ENCODE results near the gene PCSK5.

The PCSK5 gene

GRCh38 chr9:75967556-75967955 is 77.1 kb downstream of the PCSK5 start:
- no peak for DNase-seq

GRCh38 chr9:75974016-75974766 is 83.7 kb downstream of the PCSK5 start:
- DNase-seq = no peak

GRCh38 chr9:75975071-75975470 is 84.6 kb downstream of the PCSK5 start:
- DNase-seq = no peak

GRCh38 chr9:75976549-75976948 is 86.1 kb downstream of the PCSK5 start:
- no peak for DNase-seq

GRCh38 chr9:75979362-75979761 is 88.9 kb downstream of the PCSK5 start:
- peak; percentile 4 for DNase-seq

GRCh38 chr9:75983319-75984045 is 93.0 kb downstream of the PCSK5 start:
- DNase-seq = no peak

- no peak for DNase-seq
These were observed 95.0 kb downstream of the PCSK5 start for GRCh38 chr9:75985515-75985914.

- no peak for DNase-seq
These were observed 98.2 kb downstream of the PCSK5 start for GRCh38 chr9:75988663-75989062.

GRCh38 chr9:75990156-75990555 is 99.7 kb downstream of the PCSK5 start:
- no peak for DNase-seq

GRCh38 chr9:75990576-75991304 is 100.3 kb downstream of the PCSK5 start:
- no peak for DNase-seq

- DNase-seq = no peak
These were observed 102.2 kb downstream of the PCSK5 start for GRCh38 chr9:75992482-75993206.

- DNase-seq = no peak
These were observed 103.0 kb downstream of the PCSK5 start for GRCh38 chr9:75993434-75993833.

GRCh38 chr9:75995066-75995465 is 104.6 kb downstream of the PCSK5 start:
- no peak for DNase-seq

- DNase-seq = no peak
These were observed 106.3 kb downstream of the PCSK5 start for GRCh38 chr9:75996726-75997125.

- no peak for DNase-seq
These were observed 106.7 kb downstream of the PCSK5 start for GRCh38 chr9:75997206-75997605.

- DNase-seq = no peak
These were observed 107.8 kb downstream of the PCSK5 start for GRCh38 chr9:75998096-75998780.

- DNase-seq = no peak
These were observed 111.0 kb downstream of the PCSK5 start for GRCh38 chr9:76001459-76001858.

GRCh38 chr9:76003041-76003440 is 112.6 kb downstream of the PCSK5 start:
- DNase-seq = no peak

- no peak for DNase-seq
These were observed 114.1 kb downstream of the PCSK5 start for GRCh38 chr9:76004526-76004925.

- DNase-seq = no peak
These were observed 117.5 kb downstream of the PCSK5 start for GRCh38 chr9:76007935-76008334.

- DNase-seq = no peak
These were observed 123.3 kb downstream of the PCSK5 start for GRCh38 chr9:76013809-76014208.

- DNase-seq = no peak
These were observed 127.8 kb downstream of the PCSK5 start for GRCh38 chr9:76018235-76018634.
